ENCODE data around the gene UNC5A.
"Not testable (repeated sequence)": the region's sequence is repeated elsewhere in the genome, so short reads cannot be mapped to it uniquely, and the experiment has no call there.

Gene UNC5A

DNA sequence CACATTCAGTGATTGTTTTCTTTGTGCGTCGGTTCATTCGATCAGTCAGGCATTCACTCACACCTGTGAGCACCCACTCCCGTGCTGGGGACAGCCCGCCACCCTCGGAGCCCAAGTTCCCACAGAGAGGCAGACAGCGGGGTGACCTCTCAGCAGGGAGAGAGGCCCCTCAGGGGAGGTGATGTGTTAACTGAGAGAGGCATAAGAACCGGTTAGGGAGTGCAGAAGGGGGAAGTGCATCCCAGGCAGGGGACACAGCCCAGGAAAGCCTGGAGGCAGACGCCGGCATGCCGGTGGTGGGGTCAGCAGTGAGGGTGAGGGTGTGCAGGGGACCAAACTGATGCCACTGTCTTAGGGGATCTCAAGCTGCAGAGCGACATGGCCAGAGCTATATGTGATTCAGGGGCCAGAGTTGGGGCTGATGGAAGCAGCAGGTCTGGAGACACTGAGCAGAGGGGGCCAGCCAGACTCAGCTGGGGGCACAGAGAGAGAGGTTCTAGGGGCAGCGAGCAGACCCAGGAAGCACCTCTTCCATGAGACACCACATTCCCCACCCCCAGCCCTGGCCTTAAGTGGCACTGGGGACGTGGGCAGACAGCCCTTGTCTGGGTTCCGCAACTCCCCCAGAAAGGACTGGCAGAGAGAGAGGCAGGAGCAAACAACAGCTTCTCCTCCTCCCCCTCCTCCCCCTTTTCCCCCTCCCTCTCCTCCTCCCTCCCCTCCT, 52.8 kb downstream of the UNC5A start:
- DNase-seq (ENCODE audit: low read depth in 2 of 2) = no peak

DNA sequence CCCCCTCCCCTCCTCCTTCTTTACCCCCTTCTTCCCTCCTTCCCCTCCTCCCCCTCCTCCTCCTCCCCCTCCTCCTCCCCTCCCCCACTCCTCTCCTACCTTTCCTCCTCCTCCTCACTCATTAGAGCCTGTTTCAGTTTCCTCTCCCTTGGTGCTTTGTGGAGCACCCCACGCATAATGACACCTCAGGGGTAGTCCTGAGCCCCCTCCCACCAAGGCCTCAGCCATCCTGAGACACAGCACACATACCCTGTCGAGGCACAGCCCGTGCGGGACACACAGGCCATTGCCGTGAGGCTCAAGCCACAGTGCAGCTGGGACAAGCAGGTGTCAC, 53.4 kb downstream of the UNC5A start:
- no peak for DNase-seq (ENCODE audit: low read depth in 2 of 2)

DNA sequence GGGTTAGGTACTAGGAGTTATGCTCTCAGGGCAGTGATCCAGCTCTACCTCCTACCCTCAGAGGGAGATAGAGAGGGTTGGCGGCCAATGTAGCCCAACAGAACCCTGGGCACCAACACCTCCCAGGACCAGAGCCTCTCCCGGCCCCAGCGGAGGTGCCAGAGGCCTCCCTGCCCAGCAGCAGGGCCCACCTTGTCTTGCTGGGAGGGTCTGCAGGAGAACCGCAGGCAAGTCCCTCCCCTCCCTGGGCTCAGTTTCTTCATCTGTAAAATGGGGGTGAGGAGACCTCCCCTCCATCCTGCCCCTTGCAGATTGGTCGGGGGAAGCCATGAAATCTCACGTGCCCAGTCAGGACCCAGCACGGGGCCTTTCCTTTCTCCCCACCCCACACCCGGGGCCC, 54.4 kb downstream of the UNC5A start:
- DNase-seq (ENCODE audit: low read depth in 2 of 2) = no peak

DNA sequence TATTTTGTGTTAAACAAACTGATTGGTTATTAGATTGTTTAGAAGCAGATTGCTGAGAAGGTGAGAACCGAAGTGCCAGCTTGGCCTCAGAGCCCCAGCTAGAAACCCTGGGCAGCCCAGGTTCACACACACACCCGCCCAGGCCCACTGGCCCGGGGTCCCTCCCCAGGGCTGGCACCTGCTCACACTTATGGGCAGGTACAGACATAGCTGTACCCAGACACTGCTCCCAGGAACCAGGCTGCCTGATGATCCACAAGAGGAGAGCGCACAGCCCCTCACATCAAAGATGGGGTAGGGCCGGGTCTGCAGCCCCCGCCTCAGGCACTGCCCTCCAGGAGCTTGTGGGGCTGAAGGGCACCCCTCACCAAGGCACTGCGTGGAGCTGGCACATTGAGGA, 55.6 kb downstream of the UNC5A start:
- no peak for DNase-seq (ENCODE audit: low read depth in 2 of 2)

DNA sequence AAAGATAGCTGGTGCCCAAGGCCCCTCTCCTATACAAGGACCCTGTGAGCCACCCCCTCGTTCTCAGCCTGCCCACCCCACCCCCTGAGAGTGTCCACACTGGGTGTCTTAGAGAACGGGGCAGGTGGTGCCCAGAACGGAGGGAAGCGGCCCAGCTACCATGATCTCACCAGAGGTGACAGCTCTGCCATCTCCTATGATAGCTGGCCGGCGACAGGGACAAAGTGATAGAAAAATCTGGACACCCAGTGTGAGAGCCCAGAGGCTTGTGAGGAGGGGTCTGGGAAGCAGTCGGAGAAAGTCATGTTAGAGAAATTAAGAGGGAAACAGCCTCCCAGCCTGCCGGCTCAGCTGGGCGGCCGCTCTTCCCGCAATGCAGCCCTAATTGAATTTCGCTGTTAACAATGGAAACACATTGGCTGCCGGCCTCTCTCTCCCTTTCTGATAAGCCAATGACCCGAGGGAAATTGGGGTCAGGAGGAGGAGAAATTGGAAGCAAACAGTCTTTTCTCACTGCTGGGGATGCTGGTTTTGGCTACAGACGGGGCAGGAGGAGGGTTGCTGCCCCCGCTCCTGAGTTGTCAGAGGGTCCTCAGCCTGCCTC, 56.5 kb downstream of the UNC5A start:
- DNase-seq (ENCODE audit: low read depth in 2 of 2) = no peak

DNA sequence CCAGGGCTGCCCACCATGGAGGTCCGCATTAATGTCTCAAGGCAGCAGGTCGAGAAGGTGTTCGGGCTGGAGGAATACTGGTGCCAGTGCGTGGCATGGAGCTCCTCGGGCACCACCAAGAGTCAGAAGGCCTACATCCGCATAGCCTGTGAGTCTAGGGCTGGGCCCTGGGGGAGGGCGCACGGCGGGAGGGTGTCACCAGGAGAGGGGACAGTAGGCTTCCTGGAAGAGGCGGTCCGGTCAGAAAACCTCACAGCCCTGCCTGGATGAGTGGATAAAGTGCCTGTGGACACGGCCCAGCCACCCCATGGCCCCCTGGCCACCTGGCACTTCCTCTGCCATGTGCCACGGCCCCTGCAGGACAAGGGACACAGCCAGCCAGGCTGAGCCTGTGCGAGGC, 57.8 kb downstream of the UNC5A start:
- no peak for DNase-seq (ENCODE audit: low read depth in 2 of 2)

DNA sequence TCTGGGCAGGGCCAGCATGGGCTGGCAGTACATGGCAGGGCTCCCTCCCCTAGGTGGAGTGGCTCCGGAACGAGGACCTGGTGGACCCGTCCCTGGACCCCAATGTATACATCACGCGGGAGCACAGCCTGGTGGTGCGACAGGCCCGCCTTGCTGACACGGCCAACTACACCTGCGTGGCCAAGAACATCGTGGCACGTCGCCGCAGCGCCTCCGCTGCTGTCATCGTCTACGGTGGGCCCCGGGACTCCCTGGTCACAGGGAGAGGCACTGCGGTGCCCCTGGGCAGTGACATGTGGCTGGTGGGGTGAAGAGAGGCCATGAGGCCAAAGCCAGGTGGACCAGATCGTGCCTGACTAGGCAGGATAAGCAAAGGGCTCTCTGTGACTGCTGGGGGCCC, 58.4 kb downstream of the UNC5A start:
- DNase-seq (ENCODE audit: low read depth in 2 of 2) = no peak

DNA sequence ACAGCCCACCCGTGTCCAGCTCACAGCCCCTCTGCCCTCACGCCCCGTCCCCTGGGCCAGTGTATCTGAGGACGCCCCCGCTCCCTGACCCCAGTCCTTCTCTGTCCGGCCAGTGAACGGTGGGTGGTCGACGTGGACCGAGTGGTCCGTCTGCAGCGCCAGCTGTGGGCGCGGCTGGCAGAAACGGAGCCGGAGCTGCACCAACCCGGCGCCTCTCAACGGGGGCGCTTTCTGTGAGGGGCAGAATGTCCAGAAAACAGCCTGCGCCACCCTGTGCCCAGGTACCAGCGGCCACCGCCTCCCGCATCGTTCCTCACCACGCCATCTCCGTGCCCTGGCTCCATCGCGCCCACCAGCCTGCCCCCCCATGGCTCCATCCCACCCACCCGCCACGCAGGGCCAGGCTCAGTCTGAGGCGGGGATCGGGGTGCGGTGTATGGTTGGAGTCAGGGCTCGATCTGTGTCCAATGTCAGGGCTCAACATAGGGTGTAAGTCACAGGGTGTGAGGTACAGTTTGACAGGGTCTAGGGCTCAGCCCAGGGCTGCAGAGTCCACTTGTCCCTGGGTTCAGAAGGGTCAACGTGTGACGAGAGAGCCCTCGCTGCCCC, 59.2 kb downstream of the UNC5A start:
- no peak for DNase-seq (ENCODE audit: low read depth in 2 of 2)

DNA sequence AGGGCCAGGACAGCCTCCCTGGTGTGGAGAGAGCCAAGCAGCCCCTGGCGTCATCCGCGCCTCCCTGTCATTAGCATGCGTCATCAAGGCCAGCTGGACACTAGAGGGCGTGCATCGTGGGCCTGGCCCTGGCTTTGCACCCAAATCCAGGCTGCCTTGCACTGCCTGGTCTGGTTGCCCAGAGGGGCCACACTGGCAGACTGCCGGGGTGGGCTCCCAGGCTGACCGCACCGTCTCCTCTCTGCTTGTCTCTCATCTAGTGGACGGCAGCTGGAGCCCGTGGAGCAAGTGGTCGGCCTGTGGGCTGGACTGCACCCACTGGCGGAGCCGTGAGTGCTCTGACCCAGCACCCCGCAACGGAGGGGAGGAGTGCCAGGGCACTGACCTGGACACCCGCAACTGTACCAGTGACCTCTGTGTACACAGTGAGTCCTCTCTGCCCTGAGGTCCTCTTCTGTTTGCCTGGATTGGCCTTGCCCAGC, 59.8 kb downstream of the UNC5A start:
- no peak for DNase-seq (ENCODE audit: low read depth in 2 of 2)

DNA sequence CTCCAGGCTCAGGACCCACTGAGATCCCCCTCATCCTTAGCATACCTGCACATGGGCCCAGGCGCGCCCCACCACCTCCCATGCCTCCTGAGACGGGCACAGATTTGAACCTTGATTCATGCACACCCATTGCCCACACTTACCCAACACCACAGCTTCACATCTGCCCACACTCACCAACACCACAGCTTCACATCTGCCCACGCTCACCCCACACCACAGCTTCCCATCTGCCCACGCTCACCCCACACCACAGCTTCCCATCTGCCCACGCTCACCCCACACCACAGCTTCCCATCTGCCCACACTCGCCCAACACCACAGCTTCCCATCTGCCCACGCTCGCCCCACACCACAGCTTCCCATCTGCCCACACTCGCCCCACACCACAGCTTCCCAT, 60.3 kb downstream of the UNC5A start:
- DNase-seq (ENCODE audit: low read depth in 2 of 2) = not testable (repeated sequence)

DNA sequence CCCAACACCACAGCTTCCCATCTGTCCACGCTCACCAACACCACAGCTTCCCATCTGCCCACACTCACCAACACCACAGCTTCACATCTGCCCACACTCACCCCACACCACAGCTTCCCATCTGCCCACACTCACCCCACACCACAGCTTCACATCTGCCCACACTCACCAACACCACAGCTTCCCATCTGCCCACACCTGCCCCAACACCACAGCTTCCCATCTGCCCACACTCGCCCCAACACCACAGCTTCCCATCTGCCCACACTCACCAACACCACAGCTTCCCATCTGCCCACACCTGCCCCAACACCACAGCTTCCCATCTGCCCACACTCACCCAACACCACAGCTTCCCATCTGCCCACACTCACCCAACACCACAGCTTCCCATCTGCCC, 62.2 kb downstream of the UNC5A start:
- not testable (repeated sequence) for DNase-seq (ENCODE audit: low read depth in 2 of 2)

DNA sequence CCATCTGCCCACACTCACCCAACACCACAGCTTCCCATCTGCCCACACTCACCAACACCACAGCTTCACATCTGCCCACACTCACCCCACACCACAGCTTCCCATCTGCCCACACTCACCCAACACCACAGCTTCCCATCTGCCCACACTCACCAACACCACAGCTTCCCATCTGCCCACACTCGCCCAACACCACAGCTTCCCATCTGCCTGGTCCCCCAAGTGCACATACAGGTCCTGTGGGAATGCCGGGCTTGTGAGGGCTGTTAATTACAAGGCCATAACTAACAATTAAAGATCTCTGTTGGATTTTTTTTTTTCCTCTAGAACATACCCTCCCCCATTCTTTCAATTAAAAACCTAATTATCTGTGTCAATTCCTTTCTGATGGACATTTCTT, 62.7 kb downstream of the UNC5A start:
- not testable (repeated sequence) for DNase-seq (ENCODE audit: low read depth in 2 of 2)

DNA sequence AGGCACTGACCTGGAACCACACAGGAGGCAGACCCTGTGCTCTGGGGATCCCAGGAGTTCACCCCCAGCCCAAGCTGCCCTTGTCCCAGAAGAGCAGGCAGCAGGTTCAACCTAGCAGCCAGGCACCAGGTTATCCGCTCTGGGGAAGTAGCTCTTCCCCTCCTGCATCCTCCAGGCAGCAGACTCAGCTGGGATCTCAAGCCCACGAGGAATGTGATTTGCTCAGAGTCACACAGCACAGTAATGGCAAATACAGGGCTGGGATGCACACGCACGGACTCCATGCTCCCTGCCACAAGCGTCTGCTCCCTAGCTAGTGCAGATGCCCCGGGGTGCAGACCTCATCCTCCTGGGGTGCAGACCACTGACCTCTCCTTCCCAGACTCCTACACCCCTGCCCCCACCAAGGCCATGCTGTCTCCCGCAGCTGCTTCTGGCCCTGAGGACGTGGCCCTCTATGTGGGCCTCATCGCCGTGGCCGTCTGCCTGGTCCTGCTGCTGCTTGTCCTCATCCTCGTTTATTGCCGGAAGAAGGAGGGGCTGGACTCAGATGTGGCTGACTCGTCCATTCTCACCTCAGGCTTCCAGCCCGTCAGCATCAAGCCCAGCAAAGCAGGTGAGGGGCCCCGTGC, 63.3 kb downstream of the UNC5A start:
- DNase-seq (ENCODE audit: low read depth in 2 of 2) = no peak

DNA sequence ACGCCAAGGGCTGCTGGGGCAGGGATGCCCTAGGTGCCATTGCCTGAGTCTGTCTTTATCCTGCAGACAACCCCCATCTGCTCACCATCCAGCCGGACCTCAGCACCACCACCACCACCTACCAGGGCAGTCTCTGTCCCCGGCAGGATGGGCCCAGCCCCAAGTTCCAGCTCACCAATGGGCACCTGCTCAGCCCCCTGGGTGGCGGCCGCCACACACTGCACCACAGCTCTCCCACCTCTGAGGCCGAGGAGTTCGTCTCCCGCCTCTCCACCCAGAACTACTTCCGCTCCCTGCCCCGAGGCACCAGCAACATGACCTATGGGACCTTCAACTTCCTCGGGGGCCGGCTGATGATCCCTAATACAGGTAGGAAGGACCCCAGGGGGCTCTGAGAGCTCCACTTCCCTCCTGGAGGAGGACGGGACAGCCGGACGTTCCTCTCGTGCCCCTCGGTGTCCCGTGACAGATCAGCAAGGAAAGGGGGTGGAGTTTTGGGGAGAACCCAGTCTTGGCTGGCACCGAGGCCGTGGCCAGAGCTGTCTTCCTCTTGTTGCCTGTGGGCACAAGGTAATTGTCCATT, 63.9 kb downstream of the UNC5A start:
- DNase-seq (ENCODE audit: low read depth in 2 of 2) = no peak

DNA sequence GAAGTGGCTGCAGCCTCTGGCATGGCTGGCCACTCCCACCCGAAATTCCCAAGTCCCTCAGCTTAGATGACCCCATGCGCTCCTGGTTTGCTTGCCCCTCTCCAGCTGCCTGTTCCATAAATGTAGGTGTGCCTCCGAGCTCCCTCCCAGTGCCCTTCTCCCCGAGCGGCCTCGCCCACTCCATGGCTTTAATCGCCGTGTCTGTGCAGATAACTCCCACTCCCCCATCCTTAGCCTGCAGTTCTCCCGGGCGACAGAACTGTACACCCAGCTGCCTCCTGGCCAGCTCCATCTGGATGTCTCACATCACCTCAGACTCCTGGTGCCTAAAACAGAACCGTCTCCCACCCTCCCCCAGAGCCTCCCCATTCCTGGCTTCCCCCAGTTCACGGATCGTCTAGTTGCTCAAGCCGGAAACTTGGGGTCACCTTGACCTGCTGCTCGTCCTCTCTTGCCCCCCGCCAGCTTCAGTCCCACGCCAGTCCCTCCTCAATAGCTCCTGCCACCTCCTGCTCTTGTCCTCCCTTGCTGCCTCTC, 64.7 kb downstream of the UNC5A start:
- no peak for DNase-seq (ENCODE audit: low read depth in 2 of 2)

DNA sequence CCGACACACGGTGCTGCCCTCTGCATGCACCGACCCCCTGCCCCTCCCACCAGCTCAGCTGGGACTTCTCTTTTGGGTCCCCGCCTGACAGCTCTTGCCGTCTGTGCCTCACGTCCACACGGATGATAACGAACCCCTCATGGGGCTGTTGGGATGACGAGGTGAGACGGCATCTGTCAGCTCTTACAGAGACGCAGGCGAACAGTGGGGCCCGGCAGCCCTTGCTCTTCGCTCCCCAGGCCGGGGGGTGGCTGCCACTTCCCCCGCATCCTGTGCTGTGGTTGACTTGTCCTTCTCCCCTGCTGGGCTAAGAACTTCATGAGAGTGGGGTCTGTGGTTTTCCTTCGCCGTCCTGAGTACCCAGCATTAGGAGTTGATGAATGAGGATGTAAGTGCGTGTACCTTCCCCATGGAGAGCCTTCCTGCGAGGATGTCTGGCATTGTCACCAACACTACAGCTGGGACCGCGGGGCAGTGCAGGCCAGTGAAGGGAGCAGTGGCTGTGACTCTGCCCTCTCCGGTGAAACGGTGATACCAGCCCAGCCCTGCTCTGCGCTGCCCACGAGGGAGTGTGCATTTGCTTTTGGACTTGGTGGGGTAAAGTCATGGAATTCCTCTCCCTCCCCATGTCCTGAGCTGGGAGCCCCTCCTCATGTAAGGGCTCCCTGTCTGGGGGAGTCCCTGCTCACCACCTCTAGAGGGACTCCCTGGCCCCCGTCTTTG, 65.6 kb downstream of the UNC5A start:
- DNase-seq (ENCODE audit: low read depth in 2 of 2) = no peak

DNA sequence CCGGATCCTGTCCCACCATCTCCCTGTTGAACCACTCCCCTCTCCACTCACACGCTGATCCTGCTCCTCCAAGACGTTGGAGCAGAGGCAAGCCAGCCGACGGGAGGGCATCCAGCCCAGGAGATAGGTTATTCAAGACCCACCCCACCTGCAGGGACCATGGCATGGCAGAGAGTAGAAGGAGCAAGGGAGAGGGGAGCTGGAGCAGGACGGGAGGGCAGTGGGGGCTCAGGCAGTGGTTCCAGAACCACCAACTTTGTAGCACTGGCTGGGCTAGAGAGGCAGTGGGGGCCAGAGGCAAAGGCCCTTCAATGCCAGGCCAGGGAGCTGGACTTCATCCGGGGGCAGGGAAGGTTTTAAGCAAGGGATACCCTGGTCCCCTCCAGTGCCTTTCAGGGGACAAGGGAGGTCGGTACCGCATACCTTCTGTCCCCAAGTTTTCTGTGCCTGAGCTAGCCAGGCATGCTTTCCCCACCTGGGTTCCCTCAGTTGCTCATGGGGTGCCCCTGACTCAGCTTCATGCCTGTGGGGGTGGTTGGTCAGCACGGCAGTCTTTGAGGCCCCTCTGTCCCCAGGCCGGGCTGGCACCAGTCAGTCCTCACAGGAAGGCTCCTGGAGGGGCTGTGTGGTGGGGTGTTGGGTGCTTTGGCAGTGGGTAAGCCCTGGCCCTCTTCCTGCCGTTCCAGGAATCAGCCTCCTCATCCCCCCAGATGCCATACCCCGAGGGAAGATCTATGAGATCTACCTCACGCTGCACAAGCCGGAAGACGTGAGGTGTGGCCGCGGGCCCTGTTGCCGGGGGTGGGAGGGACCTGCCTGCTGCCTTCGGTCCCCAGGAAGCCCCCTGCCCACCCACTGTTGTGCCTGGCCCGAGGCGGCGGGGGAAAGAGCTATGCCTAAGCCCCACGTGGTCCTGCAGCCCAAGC, 66.4 kb downstream of the UNC5A start:
- DNase-seq (ENCODE audit: low read depth in 2 of 2) = no peak

DNA sequence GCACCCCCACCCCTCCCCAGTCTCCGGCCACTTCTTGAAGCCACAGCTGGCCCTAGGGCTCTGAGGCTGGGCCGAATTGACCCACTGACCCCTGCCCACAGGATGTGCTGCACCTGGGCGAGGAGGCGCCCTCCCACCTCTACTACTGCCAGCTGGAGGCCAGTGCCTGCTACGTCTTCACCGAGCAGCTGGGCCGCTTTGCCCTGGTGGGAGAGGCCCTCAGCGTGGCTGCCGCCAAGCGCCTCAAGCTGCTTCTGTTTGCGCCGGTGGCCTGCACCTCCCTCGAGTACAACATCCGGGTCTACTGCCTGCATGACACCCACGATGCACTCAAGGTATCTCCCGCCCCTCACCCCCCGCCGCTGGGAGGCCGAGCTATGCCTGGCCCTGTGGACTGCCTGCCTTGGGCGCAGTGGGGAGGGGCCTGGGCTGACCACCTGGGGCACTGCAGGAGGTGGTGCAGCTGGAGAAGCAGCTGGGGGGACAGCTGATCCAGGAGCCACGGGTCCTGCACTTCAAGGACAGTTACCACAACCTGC, 67.5 kb downstream of the UNC5A start:
- DNase-seq (ENCODE audit: low read depth in 2 of 2) = no peak

DNA sequence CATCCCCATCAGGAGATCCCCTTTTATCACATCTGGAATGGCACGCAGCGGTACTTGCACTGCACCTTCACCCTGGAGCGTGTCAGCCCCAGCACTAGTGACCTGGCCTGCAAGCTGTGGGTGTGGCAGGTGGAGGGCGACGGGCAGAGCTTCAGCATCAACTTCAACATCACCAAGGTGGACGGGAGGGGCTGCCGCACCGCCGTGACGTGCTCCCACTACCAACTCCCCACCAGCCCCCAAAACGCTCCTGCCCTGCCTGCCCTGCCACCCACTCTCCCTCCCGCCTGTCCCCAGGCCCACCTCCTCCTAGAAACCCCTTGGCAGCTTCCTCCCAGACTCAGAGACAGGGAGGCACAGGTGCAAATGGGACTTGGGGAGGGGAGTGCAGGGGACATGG, 68.1 kb downstream of the UNC5A start:
- no peak for DNase-seq (ENCODE audit: low read depth in 2 of 2)

Data from stimulated activated CD8-positive, alpha-beta memory T cell treated with anti-CD3 and anti-CD28 coated beads, Interleukin-7, amount 100 ng/mL, for 4 hours (primary cell).